ENCODE measurements around the gene PDE1A.

The PDE1A gene

DNA sequence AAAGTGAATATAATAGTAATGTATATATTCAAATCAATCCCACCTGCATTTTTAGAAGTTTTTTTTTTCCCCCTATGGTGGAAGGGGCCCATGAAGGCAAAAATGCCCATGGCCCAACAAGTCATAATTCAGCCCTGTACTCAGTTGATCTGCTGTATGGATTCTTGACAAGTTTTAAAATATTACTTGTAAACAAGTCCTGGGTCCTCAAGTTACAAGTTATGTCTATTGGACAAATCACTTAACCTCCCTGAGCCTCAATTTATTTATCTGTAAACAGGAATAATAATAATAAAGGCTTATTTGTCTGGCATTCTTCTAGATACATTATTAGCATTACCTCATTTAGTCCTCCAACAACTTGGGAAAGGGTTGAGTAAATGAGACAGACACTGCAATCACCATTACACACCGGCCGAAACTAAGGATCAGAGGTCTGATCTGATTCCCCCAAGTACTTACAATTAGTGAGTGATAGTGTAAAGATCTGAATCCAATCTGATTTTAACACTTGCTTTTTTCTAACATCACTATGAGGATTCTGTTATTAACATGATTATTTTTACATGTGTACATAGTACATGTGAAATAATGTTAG lies 66.1 kb downstream of the PDE1A start:
- H4K20me1 ChIP-seq: no peaks in the 10 kb centered on the region
- no peaks in the 10 kb centered on the region for H3K36me3 ChIP-seq
- H3K27ac ChIP-seq: no peak overlapping the region
- no peak overlapping the region for H3K9ac ChIP-seq
- H3K4me1 ChIP-seq: no peaks in the 10 kb centered on the region
- TF ChIP-seq Cebpa-rat (IDR thresholded peaks at IDR 0.05): no peak
- H3K27me3 ChIP-seq: no peaks in the 10 kb centered on the region
- no peak overlapping the region for H3K4me3 ChIP-seq
- H3K4me2 ChIP-seq: no peak overlapping the region
- no peaks in the 10 kb centered on the region for H3K9me3 ChIP-seq

DNA sequence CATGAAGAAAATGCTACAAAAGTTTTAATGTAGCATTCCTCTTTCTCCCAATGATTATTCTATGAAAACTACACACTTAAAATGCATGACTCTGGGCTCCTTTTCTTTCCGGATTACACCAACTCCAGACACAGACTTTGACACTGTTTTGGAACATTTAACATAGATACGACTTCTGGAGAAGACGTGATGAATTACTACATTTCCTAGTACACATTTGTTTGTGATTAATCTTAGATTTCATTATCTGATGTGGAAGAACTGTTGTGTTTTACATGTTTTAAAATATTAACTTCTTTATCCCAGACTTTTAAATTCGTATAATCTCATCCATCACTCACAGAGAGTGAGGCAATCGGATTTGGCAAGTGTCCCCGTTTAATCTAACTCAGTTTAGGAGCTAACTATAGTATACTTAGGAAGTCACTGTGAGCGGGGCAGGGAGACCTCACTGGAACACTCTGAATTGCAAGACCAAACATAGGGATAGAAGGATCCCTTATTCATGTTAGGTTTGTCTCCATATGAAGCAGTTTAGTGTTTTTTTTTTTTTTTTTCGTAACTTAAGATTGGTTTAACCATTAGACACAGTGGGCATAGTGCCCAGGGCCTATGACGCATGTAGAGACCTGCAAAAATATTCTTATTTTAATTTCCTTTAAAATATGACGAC lies 66.7 kb downstream of the PDE1A start:
- no peaks in the 10 kb centered on the region for H3K9me3 ChIP-seq
- H3K9ac ChIP-seq: no peak overlapping the region
- no peaks in the 10 kb centered on the region for H3K36me3 ChIP-seq
- H3K4me2 ChIP-seq: no peak overlapping the region
- H3K4me3 ChIP-seq: no peak overlapping the region
- H3K4me1 ChIP-seq: no peaks in the 10 kb centered on the region
- no peak for TF ChIP-seq Cebpa-rat (IDR thresholded peaks at IDR 0.05)
- no peaks in the 10 kb centered on the region for H4K20me1 ChIP-seq
- H3K27me3 ChIP-seq: no peaks in the 10 kb centered on the region
- H3K27ac ChIP-seq: no peak overlapping the region

DNA sequence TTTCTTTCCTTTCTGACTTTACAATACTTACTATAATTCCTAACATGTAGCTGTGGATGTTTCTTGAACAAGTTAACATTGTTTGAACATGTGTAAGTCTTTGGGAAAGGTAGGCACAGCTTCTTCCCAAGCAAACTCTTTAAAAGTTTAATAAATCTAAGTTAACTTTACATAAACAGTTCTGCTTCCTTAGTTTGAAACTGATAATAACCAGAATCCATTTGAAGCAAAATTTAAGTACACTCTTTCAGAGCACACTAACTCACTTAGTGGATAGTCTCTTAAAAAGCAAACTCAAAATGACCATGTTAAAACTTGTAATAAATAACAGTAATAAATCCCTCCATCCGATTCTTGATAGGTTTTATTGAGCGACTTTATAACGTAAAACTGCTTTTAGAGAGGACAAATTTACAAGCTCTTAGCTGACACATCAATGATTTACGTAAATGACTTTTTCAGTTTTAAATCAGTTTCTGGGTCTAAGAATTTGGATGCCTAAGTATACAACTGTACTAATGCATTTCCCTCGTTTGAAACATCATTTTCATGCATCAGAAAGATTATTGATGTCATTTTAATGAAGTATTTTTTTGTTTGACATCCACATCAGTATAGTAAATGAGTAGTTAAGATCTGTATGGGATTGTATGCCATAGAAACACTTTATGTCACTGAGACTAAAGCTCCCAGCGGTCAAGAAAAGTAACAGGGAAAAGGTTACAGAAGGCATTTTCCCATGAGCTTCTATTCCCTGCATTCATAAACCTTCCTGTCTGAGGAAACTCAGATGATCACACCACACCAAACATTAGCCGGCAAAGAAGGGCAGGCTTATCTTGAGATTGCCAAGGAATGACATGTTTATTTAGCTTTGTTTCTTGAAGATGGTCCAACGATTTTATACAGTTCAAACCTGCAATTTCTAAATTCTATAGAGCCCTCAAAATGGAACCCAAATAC lies 67.5 kb downstream of the PDE1A start:
- Histone ChIP-seq H3K36me3 (no peaks in the 10 kb centered on the region), H3K9me3 (no peaks in the 10 kb centered on the region), H3K27ac (no peak overlapping the region), H3K9ac (no peak overlapping the region), H3K27me3 (no peaks in the 10 kb centered on the region), H3K4me2 (no peak overlapping the region), H4K20me1 (no peaks in the 10 kb centered on the region), H3K4me3 (no peak overlapping the region), H3K4me1 (no peaks in the 10 kb centered on the region)
- TF ChIP-seq Cebpa-rat (IDR thresholded peaks at IDR 0.05): no peak

DNA sequence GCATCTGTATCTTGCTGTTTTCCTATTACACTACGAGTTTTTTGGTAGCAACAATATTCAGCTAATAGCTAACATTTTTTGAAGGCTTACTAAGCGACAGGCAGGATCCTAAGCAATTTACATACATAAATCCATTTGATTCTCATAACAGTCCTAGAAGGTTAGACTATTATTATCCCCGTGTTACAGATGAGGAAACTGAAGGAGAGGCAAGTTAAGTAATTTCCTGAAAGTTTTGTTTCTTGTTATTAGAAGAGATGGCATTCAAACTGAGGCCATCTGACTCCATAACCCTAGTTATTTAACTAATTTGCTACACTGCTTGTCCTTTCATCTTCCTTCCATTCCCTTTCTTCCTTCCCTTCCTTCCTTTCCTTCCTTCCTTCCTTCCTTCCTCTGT lies 68.2 kb downstream of the PDE1A start:
- no peak for TF ChIP-seq Cebpa-rat (IDR thresholded peaks at IDR 0.05)
- no peaks in the 10 kb centered on the region for H4K20me1 ChIP-seq
- H3K27me3 ChIP-seq: no peaks in the 10 kb centered on the region
- H3K4me2 ChIP-seq: no peak overlapping the region
- no peak overlapping the region for H3K27ac ChIP-seq
- no peak overlapping the region for H3K4me3 ChIP-seq
- H3K36me3 ChIP-seq: no peaks in the 10 kb centered on the region
- H3K9ac ChIP-seq: no peak overlapping the region
- H3K4me1 ChIP-seq: no peaks in the 10 kb centered on the region
- no peaks in the 10 kb centered on the region for H3K9me3 ChIP-seq

DNA sequence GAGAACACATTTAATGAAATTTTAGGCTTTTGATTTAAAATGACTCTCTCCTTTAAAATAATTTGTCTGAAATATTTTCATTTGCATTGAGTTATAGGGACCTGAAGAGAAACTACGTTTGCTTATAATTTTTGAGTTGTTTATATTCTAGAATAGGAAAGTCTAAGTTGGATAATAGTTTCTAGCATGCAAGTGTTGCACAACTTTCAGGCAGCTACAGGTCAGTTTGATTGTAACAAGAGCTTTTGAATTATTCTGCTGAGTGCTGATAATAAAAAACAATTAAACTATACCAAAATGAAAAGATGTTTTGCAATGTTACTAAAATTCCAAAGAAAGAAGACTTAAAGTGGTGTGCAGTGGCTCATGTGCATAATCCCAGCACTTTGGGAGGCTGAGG lies 71.0 kb downstream of the PDE1A start:
- Histone ChIP-seq H3K27me3 (no peaks in the 10 kb centered on the region), H3K9ac (no peak overlapping the region), H3K9me3 (no peaks in the 10 kb centered on the region), H3K4me1 (no peaks in the 10 kb centered on the region), H3K4me3 (no peak overlapping the region), H4K20me1 (no peaks in the 10 kb centered on the region), H3K36me3 (no peaks in the 10 kb centered on the region), H3K4me2 (no peak overlapping the region), H3K27ac (no peak overlapping the region)
- TF ChIP-seq Cebpa-rat (IDR thresholded peaks at IDR 0.05): no peak; the same call in 1 of the 2 replicates

DNA sequence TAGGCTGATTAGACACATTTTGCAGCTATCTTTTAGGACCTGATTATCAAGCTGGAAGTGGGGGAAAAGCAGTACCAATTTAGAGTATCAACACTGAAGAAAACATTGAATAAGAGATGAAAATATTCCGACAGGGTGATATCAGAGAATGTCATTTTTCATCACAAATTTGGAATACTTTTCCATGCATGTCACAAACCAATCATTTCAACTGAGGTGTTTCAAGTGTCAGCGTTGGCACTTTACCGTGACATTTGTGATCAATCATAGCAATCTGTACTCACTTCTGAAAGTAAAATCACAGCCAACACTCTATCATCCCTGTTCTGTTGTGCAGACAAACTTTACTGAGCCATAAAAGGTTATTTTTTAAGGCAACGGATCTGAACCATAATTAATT lies 75.4 kb downstream of the PDE1A start:
- Histone ChIP-seq H3K4me1 (no peaks in the 10 kb centered on the region), H3K9ac (no peak overlapping the region), H3K9me3 (no peaks in the 10 kb centered on the region), H3K27me3 (no peaks in the 10 kb centered on the region), H4K20me1 (no peaks in the 10 kb centered on the region), H3K36me3 (no peaks in the 10 kb centered on the region), H3K4me3 (no peak overlapping the region), H3K4me2 (no peak overlapping the region), H3K27ac (no peak overlapping the region)
- no peak for TF ChIP-seq Cebpa-rat (IDR thresholded peaks at IDR 0.05)

DNA sequence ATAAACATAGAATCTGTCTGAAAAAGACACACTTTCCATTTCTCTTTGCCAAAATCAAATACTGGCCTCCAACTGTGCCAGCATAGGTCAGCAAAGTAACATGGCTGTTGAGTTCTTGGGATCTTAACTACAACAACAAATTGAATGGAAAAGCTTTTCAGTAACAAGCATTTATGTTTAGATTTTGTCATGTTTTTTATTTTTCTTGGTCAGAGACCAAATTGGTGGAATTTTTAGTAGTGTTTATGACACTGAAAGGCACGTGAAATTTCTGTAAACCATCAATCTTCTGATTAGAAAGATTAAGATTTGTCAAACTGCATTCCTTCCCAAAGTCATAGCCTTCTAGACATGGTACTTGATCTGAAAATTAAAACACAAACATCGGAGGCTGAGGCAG lies 77.6 kb downstream of the PDE1A start:
- no peaks in the 10 kb centered on the region for H3K36me3 ChIP-seq
- no peak overlapping the region for H3K4me2 ChIP-seq
- H3K4me3 ChIP-seq: no peak overlapping the region
- no peaks in the 10 kb centered on the region for H3K4me1 ChIP-seq
- H3K9ac ChIP-seq: no peak overlapping the region
- no peak overlapping the region for H3K27ac ChIP-seq
- H3K27me3 ChIP-seq: no peaks in the 10 kb centered on the region
- no peak for TF ChIP-seq Cebpa-rat (IDR thresholded peaks at IDR 0.05)
- H3K9me3 ChIP-seq: no peaks in the 10 kb centered on the region
- H4K20me1 ChIP-seq: no peaks in the 10 kb centered on the region

DNA sequence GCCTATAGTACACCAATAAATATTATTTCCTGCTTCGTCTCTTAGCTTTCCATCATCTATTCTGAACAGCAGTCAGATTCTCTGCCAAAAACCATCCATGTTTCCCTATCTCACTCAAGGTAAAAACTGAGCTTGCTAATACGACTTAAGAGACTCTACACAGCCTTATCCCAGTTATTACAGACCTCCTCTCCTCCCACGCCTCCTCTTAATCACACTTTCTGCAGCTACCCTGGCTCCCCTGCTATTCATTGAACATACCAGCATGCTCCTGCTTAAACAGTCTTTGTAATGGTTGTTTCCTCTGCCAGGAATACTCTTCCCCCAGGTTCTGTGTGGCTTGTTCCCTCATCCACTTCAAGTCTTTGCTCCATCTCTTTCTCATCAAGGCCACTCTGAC lies 81.5 kb downstream of the PDE1A start:
- Histone ChIP-seq H3K9me3 (no peaks in the 10 kb centered on the region), H3K27ac (no peak overlapping the region), H3K4me3 (no peak overlapping the region), H3K36me3 (no peaks in the 10 kb centered on the region), H3K27me3 (no peaks in the 10 kb centered on the region), H3K4me1 (no peaks in the 10 kb centered on the region), H3K4me2 (no peak overlapping the region), H3K9ac (no peak overlapping the region), H4K20me1 (no peaks in the 10 kb centered on the region)
- no peak for TF ChIP-seq Cebpa-rat (IDR thresholded peaks at IDR 0.05)

DNA sequence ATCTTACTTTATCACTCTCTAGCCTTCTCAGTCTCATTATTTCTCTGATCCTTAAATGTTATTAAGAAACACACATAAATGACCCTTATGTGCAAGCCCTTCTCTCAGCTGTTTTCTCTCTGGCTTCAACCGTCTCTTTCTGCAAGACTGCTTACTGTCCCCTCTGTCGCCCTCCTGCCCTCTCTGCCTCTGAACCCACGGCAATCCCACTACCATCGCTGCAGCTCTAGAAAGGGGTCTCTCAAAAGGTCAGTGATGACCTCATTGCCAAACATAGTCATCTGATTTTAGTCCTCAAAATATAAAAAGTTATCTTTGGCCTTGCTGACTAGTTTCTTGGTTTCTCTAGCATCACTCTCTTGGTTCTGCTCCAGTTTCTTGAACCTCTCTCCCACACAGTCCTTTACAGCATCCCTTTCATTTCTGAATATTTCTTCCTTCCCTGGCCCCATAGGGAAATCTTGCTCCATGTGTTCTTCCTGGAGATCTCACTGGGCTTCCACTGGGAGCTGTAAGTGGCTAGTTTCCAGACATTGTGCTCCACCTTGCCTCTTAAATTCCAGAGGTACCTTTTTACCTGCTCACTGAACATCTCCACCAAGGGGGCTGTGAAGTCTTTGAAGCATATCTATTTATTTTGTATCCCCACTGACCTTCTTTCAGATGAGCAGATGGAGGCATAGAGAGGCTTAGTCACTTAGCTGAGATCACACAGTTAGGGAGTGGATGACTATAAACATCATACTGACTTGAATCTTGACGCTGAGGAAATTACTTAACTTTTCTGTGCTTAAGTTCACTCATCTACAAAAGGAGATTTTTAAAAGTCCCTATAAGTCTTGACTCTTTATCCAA lies 96.2 kb downstream of the PDE1A start:
- Histone ChIP-seq H3K4me2 (no peak overlapping the region), H3K9ac (no peak overlapping the region), H3K4me3 (no peak overlapping the region), H3K9me3 (no peaks in the 10 kb centered on the region), H3K36me3 (no peaks in the 10 kb centered on the region), H3K27me3 (no peaks in the 10 kb centered on the region), H4K20me1 (no peaks in the 10 kb centered on the region), H3K4me1 (no peaks in the 10 kb centered on the region), H3K27ac (no peak overlapping the region)
- no peak for TF ChIP-seq Cebpa-rat (IDR thresholded peaks at IDR 0.05)

Measured in BLaER1 (cell line).